Uterus (tissue), 2 donors: ENCODE measurements around the gene CLEC3B.

ENCODE experiments used
- CTCF ChIP-seq, 4 experiments: fragments of 200-600 bp in 2 of 4; fragments of 450-650 bp in 2 of 4; sonication (generic) in 2 of 4; IDR thresholded peaks; one replicate each; pipeline ENCODE4 v1.5.1; 2016 to 2019; ENCODE audit warnings: antibody characterized with exemption in 4 of 4, mild to moderate bottlenecking in 2 of 4, moderate library complexity in 1 of 4
- POLR2A ChIP-seq, 2 donors: fragments of 450-650 bp; IDR thresholded peaks; one replicate each; pipeline ENCODE4 v1.6.1; 2016; ENCODE audit warnings: antibody characterized with exemption in 2 of 2, mild to moderate bottlenecking in 1 of 2, moderate library complexity in 1 of 2

- TF ChIP-seq POLR2A (IDR thresholded peaks at IDR 0.05) (no peak), CTCF (IDR thresholded peaks at IDR 0.05) (peak; percentile 87 to 97 (median 92))
Measured at GRCh38 chr3:45037720-45038455, 11.8 kb downstream of the CLEC3B start.
